Activated CD4-positive, alpha-beta T cell treated with anti-CD3 and anti-CD28 coated beads, Interleukin-2, amount 50 U/mL, for 48 hours (primary cell): ENCODE measurements around the gene SNX13.
"Not testable (repeated sequence)": the region's sequence is repeated elsewhere in the genome, so short reads cannot be mapped to it uniquely, and the experiment has no call there.

Experiments
- DNase-seq, 2 experiments: peaks; one replicate each; pipeline ENCODE4 v3.0.0-alpha.2; 2020

SNX13 gene

GRCh38 chr7:17844514-17845196 lies 95.6 kb downstream of the SNX13 start:
- DNase-seq, result no peak

GRCh38 chr7:17844022-17844421 lies 96.3 kb downstream of the SNX13 start:
- DNase-seq, result no peak

- no peak for DNase-seq
Measured at GRCh38 chr7:17843041-17843440, 97.3 kb downstream of the SNX13 start.

DNA sequence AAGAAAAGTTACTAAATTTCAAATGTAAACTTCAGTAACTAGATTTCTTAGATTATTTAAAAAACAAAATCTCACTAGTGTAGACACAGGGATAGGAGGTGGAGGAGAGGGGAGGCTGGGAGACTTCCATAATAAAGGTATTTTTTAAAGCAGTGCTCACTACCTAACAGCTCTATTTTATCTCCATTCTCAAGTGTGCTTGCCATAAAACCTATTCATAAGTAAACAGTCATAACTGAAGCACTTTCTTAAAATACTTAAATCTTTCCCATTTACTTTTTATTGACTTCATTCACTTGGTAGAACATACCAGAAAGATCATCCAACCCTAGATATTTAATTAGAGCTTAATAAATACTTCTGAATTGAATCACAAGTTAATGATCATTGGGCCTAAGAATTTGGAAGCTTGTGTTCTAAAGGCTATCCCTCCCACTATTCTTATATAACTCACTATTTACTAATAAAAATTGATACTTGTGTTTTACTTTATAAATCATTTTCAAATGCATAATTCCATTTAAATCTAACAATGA lies 107.4 kb downstream of the SNX13 start:
- no peak for DNase-seq

DNA sequence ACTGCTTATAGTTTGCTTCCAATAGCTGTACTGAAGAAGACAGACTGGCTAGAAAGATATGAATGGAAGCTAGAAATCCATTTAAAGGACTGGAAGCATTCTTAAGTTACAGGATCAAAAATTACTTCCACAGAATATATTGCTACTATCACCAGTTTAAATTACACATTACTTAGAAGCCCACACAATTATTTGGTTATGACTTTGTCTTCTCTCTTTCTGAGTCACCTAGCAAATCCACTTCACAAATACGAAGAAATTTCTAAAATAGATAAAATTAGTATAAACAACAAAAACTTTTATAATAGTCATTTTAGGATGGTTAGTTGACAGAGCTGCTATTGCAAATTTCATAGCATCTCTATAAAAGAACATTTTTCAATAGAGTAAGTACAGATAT lies 108.1 kb downstream of the SNX13 start:
- no peak for DNase-seq

DNA sequence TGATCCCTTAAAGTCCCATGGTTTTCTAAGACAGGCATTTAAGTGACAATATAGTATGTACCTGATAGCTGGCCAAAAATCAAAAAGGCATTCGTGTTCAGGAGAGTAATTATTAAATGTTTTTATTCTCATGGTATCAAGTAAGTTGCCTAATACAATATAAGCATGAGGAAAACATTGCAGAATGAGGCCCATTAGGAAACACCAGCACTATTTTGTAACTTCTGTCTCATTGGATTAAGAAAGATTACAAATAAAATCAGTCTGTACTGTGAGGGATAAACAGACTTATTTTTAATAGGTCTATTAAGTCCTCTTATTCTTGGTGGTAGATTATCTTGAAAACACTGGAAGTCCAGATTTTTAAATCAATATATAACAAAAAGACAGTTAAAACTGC lies 110.1 kb downstream of the SNX13 start:
- no peak for DNase-seq

DNA sequence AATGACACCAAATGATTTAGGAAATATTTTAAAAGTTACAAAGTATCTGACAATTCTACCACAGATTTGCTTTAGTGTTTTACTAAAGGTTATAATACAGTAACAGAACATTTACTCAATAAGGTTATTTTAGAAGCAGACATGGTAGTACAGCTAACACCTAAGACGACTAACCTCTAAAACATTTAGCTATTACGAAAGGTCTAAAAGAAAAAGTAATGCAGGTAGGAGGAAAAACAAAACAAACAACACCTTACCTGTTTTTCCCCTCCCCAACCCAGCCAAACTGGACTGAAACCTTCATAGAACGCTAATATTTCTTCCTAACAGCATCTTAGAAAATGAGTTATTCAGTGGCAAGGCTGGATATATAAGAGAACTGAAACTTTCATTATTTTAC lies 111.3 kb downstream of the SNX13 start:
- DNase-seq, result no peak

DNA sequence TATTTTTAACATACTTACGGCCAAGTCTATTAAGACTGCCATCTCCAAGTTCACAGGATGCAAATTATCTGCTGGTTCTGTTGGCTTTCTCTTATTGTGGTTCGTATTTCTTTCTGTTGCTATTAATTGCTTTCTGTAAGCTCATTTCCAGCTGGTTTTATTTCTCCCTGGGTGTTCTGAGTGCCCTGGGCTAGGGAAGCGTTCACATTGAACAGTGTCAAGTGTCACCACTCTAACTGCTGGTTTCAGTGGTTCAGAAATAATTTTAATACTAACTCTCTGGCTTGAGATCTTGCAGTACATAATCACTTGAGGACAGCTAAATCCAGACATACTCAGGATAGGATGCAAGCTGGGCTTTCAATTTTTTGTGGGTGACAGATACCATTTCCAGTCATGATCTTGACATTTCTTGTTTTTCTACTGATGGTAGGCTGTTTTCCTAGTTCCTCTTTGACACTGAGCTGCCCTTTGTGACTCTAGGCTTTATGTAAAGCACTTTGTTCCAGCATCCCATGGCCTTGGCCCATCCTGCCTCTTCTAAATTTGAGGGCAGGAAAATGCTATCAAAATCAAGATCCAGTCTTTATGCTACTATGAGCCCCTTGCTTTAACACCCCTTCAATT lies 117.6 kb downstream of the SNX13 start:
- DNase-seq, result no peak

GRCh38 chr7:17816903-17817302 lies 123.4 kb downstream of the SNX13 start:
- DNase-seq, result no peak

DNA sequence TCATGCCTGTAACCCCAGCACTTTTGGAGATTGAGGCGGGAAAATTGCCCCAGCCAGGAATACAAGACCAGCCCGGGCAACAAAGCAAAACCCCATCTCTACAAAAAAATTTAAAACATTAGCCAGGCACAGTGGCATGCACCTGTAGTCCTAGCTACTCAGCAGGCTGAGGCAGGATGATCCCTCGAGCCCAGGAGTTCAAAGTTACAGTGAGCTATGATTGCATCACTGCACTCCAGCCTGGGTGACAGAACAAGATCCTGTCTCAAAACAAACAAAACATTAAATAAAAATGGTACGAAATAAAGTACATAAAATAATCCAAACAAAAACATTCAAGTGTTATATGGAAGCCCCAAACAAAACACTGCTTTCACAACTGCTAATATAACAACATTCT lies 125.0 kb downstream of the SNX13 start:
- no peak for DNase-seq

DNA sequence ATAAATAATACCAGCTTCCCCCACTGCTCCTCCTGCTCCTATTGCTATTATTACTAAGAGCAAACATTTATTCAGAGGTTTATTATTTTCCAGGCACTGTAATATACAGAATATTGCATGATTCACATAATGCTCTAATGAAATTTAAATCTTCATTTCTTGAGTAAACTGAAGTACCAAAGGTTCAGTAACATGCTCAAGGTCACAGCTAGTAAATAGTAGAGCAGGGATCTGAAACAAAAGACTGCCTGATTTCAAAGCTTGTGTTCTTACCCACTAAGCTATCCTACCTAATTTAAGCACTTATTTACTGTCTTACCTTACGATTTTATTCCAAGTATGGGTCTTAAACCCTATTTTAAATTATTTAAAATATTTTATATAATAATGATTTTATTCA lies 126.2 kb downstream of the SNX13 start:
- DNase-seq, result no peak

DNA sequence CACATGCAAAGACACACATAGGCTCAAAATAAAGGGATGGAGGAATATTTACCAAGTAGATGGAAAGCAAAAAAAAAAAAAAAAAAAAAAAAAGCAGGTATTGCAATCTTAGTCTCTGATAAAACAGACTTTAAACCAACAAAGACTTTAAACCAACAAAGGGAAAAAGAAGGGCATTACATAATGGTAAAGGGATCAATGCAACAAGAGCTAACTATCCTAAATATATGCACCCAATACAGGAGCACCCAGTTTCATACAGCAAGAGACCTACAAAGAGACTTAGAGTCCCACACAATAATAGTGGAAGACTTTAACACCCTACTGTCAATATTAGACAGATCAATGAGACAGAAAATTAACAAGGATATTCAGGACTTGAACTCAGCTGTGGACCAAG lies 131.1 kb downstream of the SNX13 start:
- DNase-seq, result not testable (repeated sequence)

- DNase-seq, result no peak
Measured at GRCh38 chr7:17807242-17807641, 133.1 kb downstream of the SNX13 start.

GRCh38 chr7:17806631-17807030 lies 133.7 kb downstream of the SNX13 start:
- DNase-seq, result no peak

DNA sequence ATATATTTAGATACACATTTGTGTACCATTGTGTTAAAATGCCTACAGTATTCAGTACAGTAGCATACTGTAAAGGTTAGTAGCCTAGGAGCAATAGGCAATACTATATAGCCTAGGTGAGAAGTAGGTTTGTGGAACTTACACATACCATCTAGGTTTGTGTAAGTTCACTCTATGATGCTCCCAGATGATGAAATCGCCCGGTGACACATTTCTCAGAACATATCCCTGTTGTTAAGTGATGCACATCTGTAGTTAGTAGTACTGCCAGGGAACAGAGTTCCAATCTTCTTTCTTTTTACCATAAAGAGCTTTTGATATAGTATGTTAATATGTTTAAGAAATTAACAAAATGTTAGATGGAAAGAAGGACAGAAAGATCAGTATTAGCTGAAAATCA lies 138.2 kb downstream of the SNX13 start:
- DNase-seq, result no peak

DNA sequence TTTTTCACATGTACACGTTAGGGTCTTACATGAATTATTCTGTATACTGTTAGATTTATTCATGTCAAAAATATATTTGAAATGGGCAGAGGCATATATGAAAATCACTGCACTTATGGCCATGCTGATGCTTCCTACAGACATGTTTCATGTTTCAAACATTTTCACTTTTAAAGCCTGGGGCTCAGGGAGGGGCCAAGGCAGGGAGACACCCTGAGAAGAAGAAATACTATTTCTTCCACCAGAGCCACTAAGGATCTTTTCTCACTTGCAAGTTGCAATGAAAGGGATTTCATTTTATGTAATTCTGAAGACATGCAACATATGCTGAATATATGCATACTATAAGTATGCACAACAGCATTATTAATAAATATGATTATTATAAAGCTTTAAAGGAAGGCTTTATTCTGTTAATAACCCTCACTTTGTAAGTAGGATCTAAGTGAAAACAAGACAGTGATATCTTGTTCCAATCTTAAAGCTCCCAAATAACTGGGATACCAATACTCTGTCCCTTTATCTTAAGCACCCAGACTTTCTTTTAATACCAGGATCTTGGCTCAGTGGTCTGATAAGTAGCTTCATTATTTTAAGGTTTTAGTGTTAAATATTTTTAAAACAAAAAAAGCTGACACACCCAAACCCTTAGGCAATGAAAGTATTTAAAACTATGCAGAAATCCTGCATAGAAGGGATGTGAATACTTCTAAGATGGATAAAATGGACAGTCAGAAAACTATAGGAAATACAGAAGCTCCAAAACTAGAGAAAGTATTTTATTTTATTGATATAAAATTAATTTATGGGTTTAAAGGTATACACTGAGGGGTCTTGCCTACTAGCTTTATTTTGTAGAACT lies 148.0 kb downstream of the SNX13 start:
- no peak for DNase-seq

GRCh38 chr7:17787257-17787656 lies 153.0 kb downstream of the SNX13 start:
- DNase-seq, result no peak

DNA sequence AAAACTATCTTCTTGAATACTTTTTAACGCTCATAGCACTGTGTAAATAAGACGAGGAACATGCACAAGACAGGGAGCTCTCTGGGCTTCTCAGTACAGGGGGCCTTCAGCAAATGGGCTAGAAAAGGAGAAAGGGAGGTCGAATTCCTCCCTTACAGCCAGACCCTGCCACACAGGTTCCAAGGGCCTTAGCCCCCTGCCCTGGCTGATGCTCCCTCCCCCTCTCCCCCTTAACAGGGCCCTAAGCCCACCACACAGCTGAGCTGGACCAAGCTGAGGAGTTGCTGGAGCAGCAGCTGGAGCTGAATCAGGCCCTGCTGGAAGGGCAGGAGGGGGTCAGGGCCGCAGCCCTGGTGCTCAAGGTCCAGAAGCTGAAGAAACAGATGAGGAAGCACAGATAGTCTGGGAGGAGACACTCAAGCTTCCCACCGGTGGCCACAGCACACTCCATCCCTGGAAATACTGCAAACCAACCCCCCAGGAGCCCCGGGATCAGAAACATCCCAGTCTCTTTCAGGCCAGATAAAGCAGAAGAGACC lies 153.9 kb downstream of the SNX13 start:
- no peak for DNase-seq

GRCh38 chr7:17782216-17782549 lies 158.1 kb downstream of the SNX13 start:
- DNase-seq, result no peak

- DNase-seq, result no peak
Measured at GRCh38 chr7:17781491-17782215, 158.6 kb downstream of the SNX13 start.

GRCh38 chr7:17779381-17779780 lies 160.9 kb downstream of the SNX13 start:
- DNase-seq, result no peak

DNA sequence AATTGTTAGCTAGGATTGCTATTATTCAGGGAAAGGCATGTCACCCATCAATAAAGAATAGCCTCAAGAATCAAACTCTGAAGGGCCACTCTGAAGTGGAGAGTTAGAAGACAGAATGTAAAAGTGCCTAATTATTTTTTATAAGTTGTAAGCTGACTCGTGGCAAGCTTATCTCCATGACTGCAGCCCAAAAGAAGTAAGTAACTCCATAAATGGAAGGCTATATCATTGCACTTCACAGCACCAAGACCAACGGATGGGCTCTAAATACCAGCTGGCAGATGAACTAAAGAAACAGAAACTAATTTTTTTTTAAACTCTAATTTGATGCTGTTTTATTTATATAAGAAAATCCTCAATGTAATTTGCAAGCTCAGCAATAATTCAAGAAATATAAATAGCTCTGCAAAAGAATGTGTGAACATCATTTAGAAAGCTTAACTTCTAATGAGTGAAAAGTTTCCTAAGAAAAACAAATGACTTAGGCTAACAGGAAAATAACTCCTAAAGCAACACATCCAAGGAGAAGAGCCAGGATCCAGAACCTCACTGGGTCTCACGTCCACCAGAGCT lies 165.5 kb downstream of the SNX13 start:
- DNase-seq, result no peak

DNA sequence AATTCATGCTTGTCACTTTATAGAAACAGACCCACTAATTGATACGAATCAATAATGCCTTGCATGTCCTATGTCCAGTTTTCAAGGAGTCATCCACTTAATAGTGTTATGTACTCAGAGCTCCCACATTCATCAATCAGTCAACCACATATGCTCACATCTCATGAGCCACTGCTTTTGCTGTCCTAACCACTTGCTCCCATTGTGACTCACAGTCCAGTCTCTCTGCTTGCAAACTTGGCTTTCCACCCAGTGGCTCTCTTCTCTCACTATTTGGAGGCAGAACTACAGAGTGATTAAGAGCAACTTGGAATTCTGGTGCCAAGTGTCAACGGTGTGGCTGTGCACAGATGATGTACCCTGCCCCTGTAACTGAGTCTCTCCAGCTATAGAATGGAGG lies 166.0 kb downstream of the SNX13 start:
- no peak for DNase-seq
